VCaP (cell line): ENCODE results near the gene ATF6B.

Experiments
- H3K27ac ChIP-seq: fragments of 450-650 bp; 2 replicates; pipeline ENCODE4 v1.5.1; 2017
- CTCF ChIP-seq: fragments of 450-650 bp; conservative IDR thresholded peaks from 2 replicates; pipeline ENCODE4 v1.5.1; 2017; ENCODE audit warnings: mild to moderate bottlenecking, moderate library complexity

ATF6B gene

GRCh38 chr6:32139590-32139989 is 11.5 kb upstream of the ATF6B start:
- no peak overlapping the region for H3K27ac ChIP-seq
- no peak for TF ChIP-seq CTCF

GRCh38 chr6:32137454-32137853 is 9.4 kb upstream of the ATF6B start:
- no peak overlapping the region for H3K27ac ChIP-seq
- no peak for TF ChIP-seq CTCF

GRCh38 chr6:32133786-32134185 is 5.7 kb upstream of the ATF6B start:
- H3K27ac ChIP-seq: no peak overlapping the region
- TF ChIP-seq CTCF: no peak

- no peak overlapping the region for H3K27ac ChIP-seq
- no peak for TF ChIP-seq CTCF
Observed at GRCh38 chr6:32132110-32132509, 4.1 kb upstream of the ATF6B start.

- H3K27ac ChIP-seq: no peak overlapping the region
- TF ChIP-seq CTCF: no peak
Observed at GRCh38 chr6:32131439-32131948, 3.4 kb upstream of the ATF6B start.

GRCh38 chr6:32129297-32130088 is 1.4 kb upstream of the ATF6B start:
- TF ChIP-seq CTCF: no peak
- peak overlapping the region; percentile 80 for H3K27ac ChIP-seq

GRCh38 chr6:32128751-32129296 is 778 bp upstream of the ATF6B start:
- TF ChIP-seq CTCF: no peak
- H3K27ac ChIP-seq: peak overlapping the region; percentile 80
